Dedifferentiated amniotic fluid mesenchymal stem cell (primary cell): ENCODE results near the gene TTC34.
"Not testable (repeated sequence)": the region's sequence is repeated elsewhere in the genome, so short reads cannot be mapped to it uniquely, and the experiment has no call there.

ENCODE experiments used
- DNase-seq: peaks from one replicate; pipeline ENCODE4 v3.0.0-alpha.2; 2016; ENCODE audit errors: extremely low spot score

Gene TTC34

DNA sequence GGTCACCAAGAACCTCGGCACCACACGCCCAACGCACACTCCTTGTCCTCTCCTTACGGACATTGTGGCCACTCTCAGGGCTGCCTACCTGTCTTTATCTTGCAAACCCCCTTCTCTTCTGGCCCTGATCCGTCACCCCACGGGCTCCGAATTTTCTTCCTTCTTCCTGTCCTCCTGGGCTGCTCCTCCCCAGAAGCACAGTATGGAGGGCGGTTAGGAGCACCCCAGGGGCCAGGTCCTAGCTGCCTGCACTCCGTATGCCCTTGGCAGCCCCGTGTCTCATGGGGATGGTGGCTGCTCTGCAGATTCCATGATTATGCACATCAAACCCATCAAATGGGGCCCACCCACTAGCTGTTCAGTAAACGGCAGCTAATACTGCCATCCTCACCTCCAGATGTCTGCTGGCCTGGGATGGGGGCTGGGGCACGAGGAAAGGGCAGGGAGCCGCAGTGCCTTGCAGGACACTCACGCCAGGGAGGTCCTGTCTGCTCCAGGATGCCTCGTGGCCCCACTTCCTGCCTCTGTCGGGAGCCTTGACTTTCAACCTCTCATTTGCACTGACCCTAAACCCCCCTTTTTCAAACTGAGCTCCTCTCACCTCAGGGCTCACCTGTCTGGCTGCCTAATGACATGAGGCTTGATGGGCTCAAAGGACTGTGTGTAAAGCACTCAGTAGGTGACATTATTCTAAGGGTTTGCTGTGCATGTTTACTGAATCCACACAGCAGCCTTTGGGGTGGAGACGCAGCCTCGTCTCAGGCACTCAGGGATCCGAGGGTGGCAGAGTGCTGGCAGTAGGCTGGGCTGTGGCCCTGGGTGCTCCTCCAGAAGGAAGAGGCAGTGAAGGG is 4.4 kb downstream of the TTC34 start:
- no peak for DNase-seq

DNA sequence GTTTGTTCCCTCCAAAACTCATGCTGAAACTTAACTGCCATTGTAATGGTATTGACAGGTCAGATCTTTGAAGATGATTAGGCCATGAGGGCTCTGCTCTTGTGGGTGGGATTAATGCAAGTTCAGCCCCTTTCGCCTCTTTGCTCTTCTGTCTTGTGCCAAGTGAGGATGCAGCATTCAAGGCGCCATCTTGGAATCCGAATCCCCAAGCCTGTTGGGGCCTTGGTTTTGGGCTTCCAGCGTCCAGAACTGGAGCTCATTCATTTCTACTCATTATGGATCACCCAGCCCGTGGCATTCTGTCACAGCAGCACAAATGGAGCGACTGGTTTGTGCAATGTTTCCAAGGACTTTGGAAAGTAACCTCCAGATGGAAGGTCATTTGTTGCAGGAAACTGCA is 5.6 kb downstream of the TTC34 start:
- DNase-seq, result no peak

DNA sequence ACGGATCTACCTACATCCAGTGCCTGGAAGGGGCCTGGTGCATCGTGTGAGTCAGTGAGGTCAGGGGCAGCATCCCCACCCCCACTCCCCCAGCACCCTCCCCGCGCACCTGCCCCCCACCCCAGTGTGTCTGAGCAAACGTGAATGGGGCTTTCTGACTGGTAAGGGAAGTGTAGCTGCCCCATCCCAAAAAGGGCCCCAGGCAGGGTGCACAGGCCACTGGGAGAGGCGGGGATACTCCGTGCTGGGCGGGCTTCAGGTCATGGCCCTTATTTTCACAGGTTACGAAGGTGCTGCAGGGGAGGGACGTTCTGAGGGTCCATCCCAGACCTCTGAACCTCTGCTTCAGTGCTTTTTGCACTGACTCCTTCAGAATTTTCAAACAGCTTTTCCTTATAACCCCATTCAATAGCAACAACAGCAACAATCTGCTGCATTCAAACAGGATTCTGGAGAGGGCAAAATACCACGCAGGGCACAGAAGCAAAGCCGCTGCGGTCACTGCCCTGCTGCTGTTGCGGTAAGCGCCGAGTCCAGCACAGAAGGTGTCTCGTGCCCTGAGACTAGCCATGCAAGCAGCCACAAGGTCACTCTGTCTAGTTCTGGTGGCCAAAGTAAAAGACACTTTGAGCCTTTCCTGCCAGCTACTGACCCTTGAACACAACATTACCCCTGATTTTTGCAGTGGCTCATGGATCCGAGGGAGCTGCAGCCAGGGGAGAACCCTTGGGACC is 10.3 kb downstream of the TTC34 start:
- no peak for DNase-seq

DNA sequence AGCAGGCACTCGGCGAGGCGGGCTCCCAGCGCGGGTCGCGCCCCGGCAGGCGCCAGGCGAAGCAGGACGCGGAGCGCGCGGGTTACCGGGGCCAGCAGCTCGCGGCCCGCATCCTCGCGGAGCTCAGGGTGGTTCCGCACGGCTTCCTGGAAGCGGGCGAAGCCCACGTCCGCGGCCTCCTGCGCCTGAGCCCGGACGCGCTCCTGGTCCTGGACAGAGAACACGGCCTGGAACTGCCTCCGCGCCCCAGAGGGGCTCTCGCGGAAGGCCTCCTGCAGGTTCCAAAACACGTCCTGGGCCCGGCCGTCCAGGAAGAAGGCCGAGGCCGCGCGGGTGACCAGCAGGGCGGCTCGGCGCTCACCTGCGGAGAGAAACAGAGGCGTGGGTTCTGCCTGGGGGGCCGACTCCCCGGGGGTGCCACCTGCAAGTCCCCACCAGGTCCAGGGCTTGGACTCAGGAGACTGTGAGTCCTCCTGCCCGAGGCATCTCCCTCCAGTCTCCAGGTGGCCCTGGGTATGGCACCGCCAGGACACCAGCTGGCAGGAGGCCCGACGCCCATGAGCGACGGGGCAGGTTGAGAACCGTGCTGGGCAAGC is 11.4 kb downstream of the TTC34 start:
- DNase-seq, result no peak

DNA sequence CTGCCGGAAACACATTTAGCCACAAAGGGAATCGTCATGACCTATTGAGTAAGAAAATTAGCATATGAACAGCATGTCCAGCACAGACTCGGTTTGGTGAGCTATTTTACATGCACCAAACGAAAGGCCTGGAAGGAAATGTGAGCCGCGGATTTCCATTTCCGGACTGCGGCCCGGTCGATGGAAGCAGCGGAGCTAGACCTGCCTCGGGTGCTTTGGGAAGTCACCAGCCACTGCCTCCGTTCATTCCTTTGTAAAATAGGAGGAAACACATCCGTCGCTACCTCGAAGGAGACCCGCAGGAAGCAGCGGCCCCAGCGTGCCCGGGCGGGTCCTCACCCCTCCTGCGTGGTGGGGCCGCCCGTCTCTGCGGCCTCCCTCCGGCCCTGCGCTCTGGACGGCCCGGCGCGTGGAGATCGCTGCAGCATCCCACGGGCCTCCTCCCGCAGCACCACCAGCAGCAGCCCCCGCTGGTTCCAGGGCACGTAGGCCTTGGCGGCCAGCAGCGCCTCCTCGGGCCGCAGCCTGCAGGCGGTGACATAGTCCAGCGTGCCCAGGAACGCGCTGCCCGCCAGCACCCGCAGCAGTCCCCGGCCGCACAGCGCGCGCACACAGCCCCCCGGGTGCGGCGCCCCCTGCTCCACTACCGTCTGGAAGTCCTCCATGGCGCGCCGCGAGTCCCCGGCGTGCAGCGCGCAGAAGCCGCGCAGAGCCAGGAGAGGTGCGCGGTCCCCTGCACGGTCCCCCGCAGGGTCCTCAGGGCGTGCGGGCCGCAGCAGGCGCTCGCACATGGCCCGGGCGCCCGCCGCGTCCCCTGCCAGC is 12.1 kb downstream of the TTC34 start:
- DNase-seq, result no peak

DNA sequence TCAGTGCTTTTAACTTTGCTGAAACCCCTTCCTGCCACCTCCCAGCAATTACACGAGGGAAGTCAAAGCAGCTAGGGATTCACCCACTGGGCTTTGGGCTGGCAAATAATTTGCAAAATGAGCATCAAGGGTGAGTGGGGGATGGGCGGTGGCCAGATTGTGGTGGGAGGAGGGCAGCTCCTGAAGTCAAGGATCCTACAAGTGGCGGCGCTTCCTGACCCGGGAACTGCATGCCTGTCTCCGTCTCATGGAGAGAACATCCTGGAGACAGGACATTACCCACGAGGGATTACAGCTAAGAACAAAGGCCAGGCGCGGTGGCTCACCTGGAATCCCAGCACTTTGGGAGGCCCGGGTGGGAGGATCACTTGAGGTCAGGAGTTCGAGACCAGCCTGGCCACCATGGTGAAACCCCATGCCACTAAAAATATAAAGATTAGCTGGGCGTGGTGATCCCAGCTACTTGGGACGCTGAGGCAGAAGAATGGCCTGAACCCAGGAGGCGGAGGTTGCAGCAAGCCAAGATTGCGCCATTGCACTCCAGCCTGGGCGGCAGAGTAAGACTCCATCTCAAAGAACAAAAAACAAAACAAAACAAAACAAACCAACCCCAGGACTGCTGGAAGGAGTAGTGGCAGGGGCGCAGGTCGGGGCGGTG is 12.9 kb downstream of the TTC34 start:
- DNase-seq, result no peak

DNA sequence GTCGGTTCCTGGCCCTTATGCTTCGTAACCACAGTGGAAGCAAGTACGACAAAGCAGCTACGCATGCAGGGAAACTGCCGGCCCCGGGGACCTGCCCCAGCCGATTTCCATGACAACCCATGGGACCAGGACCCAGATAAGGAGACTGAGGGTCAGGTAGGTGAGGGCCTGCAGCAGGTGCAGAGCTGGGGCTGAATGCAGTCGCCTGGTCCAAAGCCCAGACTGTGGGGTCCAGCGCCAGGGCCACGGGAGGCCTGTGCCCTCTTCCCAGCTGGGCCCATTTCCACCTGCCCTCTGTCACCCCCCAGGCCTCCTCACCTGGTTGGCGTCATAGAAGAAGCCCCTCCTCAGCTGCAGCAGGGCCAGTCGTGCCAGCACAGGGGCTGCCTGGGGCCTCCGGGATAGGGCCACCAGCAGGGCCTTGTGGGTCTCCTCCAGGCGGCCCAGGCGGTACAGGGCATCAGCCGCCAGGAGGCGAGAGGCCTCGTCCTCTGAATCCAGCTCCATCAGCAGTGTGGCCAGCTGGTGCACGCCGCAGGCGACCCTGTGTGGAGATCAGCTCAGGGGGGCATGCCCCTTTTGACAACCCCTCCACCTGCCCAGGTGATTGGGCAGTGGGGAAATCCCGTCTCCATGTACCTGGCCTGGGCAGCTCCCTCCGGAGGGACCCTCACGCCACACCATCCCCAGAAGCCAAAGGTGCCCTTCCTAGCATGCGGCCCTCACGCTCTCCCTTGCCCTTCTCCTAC is 14.2 kb downstream of the TTC34 start:
- DNase-seq, result no peak

DNA sequence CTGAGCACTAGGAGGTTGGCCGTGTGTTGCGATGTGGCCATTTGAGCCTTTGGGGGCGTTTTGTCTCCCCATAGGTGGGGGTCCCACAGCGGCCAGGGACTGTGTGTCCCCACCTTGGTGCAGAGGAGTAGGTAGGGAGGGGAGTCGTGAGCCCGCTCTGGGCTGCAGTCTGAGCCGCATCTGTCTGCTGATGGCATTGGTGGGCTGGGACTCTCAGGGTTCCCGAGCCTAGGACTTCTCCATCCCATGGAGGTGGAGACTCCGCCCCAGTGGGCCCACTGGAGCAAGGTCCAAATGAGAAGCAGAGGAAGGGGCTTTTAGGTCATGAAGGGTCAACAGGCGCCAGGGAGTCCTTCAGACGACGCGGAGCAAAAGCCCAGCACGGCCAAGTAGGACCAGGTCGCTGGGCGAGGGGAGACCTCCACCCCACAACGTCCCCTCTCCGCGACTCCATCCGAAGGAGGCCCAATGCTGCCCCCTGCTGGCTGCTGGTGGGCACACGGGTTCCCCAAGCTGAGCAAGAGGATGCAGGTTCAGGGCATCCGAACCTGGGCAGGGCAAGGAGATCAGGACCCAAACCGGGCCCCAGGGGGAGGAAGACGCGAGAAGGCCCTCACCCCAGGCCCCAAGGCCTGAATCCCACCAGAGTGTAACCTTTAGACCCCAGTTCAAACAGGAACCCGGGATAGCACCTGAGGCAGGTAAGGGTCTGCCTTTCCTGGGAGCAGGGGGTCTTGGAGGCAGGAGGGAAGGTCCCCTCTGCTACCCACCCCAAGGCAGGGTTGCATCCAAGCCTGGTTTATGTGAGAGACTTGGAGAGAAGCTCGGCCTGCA is 14.9 kb downstream of the TTC34 start:
- no peak for DNase-seq

DNA sequence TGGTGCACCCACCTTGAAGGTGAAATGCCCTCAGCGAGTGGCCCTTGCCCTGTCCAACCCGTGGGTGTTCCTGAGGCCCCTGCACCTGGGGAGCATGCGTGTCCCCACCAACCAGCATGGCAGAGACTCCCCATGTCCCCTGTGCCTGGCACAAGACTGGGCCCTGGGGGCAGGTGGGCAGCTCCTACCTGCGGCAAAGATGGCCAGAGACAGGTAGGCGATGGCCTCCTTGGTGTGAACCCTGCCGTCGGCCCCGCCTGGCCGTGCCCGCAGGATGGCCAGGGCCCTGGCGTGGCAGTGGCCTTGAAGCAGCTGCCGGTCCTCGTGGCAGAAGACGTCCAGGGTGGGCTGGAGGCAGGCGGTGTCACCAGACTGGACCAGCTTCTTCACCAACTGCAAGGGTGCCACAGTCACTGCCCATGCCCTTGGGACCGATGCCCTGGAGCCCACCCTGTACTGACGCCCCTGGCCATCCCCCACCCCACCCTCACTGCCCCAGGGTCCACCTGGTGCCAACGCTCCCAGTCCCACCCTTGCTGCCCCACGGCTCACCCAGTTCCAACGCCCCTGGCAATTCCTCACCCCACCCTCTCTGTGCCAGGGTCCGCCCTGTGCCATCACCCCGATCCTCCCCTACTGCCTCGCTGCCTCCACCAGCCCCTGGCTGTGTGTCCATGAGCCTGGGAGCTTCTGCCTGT is 15.7 kb downstream of the TTC34 start:
- no peak for DNase-seq

DNA sequence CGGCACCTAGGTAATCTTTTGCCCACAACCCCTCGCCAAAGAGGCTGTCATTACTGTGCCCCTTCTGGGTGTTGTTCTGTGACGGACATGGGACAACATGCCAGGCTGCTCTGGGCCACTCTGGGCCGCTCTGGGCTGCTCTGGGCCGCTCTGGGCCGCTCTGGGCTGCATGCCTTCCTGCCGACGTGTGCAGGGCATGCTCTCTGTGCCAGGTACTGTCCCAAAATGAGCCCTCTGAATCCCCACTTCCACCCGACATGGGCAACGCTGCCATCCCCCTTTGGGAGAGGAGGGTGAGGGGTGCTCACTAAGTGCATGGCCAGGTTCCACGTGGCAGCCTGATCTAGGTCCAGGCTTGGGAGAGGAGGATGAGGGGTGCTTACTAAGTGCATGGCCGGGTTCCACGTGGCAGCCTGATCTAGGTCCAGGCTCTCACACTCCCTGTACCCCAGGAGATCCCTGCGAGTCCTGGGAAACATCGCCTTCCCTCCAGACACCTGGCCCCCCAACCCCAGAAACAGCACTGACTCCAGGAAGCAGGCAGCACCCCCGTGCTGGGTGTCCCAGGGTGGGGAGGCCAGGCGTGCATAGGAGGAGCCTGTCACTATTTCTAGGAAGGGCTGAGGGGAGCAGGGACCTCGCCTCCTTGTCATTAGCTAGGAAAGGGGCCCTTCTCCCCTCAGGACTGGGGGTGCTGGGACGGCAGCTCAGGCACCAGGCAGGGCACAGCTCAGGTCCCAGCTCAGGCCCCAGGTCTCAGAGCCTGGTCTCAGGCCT is 16.5 kb downstream of the TTC34 start:
- no peak for DNase-seq

DNA sequence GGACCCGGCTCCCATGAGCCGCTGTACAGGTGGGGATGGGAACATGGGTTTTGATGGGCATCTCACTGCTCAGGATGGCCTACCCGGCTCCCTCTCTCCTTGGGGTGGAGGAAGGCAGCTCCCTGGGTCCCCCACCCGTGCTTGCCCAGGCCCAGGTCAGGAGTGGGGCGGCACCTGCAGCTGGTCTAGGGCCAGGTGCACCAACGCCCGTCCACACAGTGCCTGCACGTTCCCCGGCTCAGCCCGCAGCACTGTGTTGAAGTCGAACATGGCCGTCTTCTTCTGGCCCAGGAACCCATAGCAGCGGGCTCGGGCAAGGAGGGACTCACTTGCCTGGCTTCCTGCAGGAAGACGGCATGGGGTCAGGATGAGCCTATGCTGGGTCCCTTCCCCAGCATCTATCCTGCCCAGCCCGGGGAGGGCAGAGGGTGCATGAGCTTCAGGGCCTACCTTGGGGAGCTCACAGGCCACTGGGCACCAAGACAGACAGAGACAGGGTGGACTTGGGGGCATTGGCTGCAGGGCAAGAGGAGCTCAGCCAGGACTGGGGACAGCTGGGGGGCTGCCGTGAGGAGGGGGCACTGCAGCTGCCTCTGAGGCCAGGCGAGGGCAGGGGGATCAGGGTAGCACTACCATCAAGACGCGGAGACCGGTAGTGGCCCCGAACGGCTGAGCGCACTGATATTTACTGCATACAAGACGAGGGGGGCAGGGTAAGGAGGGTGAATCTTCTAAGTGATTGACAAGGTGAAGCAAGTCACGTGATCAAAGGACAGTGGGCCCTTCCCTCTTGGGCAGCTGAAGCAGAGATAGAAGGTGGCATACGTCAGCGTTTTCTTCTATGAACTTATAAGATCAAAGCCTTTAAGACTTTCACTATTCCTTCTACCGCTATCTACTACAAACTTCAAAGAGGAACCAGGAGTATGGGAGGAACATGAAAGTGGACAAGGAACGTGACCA is 17.8 kb downstream of the TTC34 start:
- no peak for DNase-seq

DNA sequence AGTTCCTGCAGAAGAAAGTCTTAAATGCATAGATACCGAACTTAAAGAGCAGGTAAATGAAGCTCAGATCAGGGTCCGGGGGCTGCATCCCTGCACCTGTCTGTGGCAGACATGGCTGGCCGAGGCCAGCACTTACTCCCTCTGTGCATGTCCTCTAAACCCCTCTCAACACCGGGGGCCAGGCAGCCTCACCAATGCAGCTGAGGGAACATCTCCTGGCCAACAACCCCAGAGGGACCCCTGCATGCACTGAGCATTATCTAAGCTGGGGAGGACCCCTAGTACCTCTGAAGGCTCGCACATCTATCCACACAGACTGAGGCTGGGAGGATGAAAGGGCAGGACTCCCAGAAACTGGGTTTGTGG is 18.4 kb downstream of the TTC34 start:
- DNase-seq, result no peak

DNA sequence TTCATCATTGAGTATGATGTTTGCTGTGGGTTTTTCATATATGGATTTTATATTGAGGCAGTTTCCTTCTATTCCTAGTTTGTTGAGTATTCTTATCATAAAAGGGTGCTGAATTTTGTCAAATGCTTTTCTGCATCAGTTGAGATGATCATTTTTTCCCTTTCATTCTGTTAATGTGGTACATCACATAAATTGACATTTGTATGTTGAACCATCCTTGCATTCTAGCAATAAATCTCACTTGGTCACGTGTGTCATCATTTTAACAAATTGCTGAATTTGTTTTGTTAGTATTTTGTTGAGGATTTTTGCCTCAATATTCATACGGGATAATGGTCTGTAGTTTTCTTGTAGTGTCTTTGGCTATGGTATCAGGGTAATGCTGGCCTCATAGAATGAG is 19.9 kb downstream of the TTC34 start:
- DNase-seq, result no peak

DNA sequence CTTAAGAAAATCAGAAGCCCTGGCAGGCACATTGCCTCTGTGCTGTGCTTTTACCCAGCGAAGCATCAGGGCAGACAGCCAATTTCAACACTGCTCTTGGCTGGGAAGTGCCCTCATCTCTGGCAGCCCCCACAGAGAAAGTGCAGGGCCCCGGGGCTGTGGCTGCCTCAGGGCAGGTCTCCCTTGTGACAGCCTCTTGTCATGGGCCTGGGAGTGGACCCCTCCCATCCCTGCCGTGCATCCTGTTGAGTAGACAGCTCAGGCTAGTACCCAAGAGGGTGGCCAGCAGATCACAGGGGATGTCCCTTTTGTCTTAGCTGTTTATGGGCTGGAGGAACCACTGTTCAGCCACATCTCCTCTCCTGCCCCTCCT is 23.3 kb downstream of the TTC34 start:
- DNase-seq, result no peak

DNA sequence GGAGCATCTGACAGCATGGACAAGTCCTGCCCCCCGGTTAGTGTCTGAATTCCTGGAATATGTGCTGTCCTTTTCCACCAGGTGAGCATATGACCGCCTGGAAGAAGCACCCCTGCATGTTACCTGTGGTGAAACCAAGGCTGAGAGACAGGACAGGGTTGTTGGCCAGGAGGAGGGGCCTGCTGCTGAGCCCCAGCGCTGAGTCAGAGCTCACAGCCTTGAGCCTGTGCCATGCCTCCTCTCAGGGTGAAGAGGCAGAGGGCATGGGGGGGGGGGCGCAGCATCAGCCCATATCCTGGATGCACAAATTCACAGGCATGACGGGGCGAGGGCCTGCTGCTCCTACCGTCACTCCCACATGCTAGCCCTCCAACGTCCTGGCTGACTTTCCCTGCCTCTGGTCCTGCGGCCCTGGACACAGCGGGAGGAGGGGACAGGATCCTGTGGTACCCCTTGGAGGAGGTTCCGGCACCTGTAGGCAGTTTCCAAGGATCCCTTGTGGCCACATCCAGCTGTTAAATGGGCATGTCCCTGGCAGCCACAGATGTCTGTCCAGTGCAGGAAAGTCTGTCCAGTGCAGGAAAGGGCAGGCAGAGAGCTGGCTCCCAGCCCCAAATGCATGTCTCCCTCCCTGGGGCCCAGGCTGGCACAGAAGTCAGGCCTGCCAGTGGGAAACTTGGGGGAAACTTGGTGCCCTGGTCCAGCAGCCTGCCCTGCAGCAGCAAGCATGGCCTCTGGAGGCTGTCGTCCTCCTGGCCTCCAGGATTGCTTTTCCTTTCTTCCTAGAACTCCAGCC is 23.9 kb downstream of the TTC34 start:
- DNase-seq, result no peak

DNA sequence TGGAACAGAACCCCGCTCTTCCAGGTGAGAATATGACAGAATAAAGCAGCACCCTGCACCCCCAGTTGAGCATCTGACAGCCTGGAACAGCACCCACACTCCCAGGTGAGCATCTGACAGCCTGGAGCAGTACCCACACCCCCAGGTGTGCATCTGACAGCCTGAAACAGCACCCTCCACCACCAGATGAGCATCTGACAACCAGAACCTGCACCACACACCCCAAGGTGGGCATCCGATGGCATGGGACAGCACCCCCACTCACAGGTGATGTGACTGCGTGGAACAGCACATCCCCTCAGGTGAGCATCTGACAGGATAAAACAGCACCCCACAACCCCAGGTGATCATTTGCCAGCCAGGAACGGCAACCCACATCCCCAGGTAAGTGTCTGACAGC is 26.2 kb downstream of the TTC34 start:
- DNase-seq, result not testable (repeated sequence)

DNA sequence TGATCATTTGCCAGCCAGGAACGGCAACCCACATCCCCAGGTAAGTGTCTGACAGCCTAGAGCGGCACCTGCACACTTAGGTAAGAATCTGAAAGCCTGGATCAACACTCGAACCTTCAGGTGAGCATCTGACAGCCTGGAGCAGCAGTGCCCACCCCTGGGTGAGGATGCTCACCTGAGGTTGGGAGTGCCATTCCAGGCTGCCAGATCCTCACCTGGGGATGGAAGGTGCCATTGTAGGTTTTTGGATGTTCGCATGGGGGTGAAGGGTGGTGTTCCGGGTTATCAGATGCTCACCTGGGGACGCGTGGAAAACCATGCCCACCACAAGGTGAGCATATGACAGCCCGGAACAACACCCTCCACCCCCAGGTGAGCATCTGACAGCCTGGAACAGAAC is 33.4 kb downstream of the TTC34 start:
- not testable (repeated sequence) for DNase-seq
